Activated T-helper 9 cell treated with anti-CD3 and anti-CD28 coated beads, Interleukin-2, amount 50 U/mL, for 16 hours (primary cell): ENCODE data around the gene ARL5C.
"Not testable (repeated sequence)": the region's sequence is repeated elsewhere in the genome, so short reads cannot be mapped to it uniquely, and the experiment has no call there.

Source experiments
- DNase-seq: peaks from one replicate; pipeline ENCODE4 v3.0.0-alpha.2; 2020; ENCODE audit warnings: low read depth

The ARL5C gene

DNA sequence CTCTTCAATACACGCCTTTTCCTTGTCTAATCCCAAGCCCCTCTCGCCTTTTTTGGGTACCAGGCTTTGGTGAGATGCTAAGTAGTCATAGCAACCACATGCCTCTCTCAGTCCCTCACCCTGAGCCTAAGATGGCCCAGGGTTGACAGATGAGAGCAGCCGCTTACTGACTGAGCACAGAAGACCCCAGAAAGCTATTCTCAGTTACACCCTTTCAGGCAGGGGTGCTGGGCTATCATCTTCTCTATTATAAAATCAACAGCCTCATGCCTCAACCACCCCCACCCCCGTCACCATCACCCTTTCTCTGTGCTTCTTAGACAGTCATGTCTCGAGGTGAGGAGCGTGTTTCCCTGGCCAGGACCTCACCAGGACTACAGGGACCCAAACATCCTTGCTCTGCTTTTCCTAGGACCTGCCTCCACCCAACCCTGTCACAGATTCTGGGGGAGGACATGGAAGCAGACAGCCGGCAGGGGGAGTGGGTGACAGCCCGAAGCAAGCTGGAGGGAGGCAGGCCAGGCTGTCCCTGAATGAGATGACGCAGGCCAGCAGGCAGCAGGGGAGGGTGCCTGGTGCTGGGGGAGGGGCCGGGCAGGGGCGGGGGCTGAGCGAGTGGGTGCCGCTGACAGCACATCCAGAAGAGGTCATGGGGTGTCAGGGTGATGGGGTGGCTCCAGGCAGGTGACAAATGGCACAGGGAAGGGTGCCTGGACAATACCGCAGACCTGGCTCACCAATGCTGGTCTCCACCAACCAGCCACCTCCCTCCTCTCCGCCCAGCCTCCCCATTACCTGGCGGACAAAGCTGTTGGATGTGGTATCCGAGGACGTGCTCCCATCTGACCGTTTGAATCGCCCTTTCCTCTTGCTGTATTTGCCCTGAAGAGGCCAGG lies 28.4 kb upstream of the ARL5C start:
- DNase-seq, result no peak

DNA sequence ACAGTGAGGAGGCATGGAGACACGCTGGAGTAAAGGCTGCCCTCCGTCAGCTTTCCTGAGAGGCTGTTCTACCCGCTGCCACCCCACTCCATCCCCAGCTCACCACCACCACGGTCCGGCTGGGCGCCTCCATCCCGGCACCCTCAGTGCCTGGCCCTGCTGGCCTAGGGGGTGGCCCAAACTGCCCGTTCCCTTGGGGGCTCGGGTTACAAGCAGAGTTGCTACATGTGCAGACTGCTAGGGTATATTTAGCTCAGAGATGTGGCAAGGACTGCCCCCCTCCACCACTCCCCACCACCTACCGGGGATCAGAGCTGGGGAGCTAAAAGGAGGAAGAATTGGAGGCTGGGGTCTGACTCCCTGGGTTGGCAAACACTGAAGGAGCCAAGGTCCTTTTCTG lies 27.4 kb upstream of the ARL5C start:
- DNase-seq, result no peak

DNA sequence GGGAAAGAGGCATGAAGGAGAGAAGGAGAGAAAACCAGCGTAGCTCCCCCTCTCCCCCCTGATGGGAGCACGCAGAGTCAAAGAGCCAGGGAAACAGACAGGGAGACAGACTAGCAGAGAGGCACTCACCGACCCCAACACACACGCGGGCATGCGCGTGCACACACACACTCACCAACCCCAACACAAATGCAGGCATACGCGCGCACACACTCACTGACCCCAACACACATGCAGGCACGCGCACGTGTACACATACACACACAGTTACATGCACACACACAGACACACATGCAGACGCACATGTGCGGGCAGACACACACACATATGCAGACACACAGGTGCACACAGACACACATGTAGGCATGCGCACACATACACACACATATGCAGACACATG lies 26.9 kb upstream of the ARL5C start:
- no peak for DNase-seq

DNA sequence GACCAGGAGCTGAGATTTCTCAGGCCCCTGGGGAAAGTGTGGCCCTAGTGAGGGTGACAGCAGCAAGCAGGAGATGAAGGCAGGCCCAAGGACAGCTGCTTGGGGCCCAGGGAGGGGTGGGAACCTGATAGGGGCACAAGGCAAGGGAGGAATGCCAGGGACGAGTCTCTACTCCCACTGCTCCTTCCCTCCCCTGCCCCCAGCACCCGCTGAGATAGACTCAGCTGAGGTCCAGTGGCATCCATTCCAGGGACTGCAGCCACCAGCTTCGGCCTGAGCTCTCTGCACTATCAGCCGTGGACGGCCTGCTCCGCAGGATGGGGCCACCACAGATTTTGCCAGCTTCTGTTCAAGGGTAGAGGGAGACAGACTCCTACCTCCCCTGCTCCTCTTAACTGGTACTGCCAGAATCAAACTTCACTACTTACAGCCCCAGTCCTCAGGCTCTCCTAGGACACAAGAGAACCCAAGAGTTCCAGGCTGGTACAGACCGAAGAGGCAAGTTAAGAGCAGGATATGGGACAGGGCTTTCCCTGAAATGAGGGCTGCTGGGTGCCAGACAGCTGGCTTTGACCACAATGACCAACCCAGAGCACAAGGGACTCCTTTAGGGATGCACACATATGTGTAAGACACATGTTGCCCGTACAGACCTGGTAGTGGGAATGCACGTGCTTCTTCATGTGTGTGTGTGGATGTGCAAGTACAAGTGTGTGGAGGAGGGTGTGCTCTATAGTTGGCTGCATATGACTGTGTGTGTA lies 26.0 kb upstream of the ARL5C start:
- DNase-seq, result no peak

DNA sequence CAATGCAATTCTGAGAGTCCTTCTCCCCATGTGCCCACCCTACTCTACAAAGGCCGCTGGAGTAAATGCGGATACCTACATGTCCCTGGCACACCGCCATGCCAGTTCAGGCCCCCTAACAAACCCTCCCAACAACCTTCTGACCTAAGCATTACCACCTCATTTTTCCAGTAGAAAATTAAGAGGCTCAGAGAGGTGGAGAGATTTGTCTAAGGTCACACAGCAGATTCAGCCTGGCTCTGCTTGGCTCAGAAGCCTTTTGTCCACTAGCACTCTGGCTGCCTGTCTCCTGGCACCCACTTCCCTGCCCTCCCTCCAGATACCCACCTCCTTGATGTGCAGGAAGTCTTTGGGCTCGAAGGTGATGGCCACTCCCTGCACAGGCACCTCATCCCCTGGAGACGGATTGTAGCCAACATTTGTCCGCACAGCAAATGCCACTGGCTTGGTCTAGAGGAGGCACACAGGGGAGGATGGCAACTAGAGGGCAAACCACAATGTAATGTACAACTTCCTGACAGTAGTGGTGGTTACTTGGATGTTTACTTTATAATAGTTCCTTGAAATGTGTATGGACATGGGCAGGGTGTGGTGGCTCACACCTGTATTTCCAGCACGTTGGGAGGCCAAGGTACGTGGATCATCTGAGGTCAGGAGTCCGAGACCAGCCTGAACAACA lies 21.3 kb upstream of the ARL5C start:
- DNase-seq, result no peak

DNA sequence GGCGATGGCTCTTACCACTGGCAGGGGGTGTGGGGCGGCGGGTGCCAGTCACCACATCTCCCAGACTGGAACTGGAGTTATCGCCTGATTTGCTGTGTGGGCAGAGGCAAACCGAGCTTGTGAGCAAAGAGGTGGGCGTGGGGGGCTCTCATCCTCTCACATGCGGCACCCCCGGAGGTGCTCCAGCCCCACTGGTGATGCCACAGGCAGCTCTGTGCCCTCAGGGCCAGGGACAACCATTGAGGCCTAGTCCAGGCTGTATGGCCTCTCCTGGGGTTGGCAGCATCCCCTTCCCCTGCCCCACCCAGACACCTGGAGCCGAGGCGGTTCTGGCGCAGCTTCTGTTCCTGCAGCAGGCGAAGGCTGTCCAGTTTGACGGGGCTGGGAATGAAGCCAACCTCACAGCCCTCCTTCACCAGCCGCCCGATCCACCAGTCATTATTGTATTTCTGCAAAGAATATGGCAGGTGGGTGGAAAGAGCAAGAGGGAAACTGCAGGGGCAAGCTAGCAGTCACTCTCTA lies 20.6 kb upstream of the ARL5C start:
- DNase-seq, result no peak

DNA sequence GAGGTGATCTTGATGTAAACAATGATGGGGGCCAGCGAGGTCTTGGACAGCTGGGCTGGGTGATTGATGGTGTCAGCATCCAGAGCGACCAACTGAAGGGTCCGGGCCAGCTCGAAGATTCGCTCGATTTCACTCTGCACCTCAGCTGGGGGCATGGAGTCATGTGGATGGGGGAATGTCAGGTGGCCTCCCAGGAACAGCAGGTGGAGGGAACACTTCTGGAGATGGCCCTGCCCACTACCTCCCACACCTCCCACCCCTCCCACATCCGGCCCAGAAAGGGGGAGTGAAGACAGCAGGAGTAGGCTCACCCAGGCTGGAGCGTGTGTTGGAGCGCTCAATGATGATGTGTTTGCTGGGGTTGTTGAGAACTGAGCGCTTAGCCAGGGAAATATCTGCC lies 17.8 kb upstream of the ARL5C start:
- no peak for DNase-seq

DNA sequence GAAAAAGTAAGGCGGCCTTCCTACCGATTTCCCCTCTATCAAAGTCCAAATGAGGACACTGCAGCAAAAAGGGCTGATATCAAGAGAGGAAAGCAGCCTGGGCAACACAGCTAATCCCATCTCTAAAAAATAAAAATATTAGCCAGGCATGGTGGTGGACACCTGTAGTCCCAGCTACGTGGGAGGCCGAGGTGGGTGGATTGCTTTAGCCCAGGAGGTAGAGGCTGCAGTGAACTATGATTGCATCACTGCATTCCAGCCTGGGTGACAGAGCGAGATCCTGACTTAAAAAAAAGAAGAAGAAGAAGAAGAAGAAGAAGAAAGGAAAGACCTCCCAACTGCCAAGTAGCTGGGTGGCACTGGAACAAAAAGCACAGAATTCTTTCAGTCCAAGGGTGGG lies 17.1 kb upstream of the ARL5C start:
- DNase-seq, result no peak

DNA sequence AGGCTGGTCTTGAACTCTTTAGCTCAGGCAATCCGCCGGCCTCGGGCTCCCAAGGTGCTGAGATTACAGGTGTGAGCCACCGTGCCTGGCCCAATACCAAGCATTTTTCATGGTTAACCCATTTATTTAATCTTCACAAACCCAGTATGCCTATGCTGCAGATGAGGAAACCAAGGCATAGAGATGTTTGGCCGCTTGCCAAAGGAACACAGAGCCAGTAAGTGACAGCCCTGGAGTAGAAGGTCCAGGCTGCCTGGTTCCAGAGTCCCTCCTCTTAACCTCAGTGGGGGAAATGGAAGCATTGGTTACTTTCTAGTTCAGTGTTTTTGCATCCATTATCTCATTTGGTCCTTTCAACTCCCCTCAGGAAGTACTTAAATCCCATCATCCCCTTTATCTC lies 15.3 kb upstream of the ARL5C start:
- DNase-seq, result no peak

DNA sequence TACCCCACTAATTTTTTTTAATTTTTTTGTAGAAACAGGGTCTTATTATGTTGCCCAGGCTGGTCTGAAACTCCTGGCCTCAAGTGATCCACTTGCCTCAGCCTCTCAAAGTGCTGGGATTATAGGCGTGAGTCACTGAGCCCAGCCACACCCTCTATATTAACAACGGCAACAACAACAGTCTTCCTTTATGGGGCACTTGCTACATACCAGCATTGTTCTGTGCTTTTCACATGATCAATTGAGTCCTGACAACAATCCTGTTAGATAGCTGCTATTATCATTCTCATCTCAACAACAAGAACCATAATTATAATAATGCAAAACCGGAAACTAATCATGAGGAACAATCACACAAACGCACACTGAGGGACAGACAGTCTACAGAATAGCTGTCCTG lies 12.6 kb upstream of the ARL5C start:
- no peak for DNase-seq

DNA sequence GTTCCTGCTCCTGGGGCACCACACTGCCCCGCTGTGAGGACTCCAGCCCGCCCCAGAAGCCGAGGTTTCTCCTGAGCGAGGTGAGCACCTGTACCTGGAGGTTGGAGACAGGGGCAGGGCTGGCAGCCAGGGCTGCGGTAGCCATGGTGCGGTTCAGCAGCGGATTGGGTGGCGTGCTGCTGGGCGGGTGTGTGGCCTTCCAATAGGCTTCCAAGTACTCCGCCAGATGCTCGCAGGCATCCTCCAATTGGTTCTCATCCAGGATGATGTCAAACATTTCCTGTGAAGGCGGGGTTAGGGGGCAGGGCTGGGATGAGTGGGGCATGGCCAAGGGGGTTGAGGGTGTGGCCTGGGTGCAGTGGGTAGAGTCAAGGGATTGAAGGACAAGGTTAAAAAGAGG lies 11.3 kb upstream of the ARL5C start:
- no peak for DNase-seq

DNA sequence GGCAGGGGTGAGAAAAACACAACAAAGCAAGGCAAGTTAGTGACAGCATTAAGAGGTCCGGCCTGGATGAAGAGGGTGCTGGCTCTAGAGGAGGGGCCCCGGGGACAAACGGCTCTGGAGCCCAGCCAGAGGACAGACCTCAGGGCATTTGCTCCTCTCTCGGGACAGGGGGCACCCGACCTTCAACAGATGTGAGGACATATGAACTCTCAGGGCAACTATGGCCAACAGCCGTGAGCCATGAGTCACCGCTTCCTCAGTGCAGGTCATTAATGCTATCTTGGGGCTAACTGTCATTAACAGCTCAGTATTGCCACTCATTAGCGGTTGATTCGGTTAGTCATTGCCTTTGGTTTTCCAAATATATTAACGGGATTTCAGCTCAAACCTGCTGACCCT lies 9.7 kb upstream of the ARL5C start:
- DNase-seq, result no peak

DNA sequence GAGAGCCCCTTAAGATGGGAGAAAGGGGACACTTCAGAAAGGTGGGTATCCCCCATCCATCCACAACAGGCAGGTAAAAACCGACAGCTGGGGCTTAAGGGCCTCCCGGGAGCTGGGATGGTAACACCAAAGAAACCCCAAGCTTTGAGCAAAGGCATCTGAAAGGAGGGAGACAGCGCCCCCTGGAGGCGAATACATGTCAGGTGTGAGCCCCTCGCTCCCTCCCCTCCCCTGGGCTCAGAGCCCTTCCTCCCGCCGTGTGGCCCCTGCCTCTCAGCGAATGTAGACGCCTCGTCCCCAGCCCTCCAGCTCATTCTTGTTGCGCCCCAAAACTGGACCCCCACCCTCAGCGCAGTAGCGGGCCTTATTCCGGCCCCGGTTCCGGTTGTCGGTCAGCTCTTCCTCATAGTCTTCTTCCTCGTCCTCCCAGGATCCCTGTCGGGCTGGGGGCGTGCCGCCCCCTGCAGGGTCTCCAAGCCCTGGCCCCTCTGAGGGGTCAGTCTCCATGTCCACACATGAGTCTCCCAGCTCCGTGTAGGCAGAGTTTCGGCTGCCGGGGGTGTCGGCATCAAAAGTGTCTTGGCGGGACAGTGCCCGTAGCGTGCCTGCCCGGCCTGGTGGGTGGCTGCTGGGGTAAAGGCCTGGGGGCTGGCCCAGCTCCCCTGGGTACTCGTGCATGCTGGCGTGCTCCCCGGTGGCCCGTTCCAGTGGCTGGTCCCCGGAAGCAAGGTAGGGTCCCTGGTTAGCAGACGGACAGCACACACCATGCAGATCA lies 9.1 kb upstream of the ARL5C start:
- peak; percentile 58 for DNase-seq

DNA sequence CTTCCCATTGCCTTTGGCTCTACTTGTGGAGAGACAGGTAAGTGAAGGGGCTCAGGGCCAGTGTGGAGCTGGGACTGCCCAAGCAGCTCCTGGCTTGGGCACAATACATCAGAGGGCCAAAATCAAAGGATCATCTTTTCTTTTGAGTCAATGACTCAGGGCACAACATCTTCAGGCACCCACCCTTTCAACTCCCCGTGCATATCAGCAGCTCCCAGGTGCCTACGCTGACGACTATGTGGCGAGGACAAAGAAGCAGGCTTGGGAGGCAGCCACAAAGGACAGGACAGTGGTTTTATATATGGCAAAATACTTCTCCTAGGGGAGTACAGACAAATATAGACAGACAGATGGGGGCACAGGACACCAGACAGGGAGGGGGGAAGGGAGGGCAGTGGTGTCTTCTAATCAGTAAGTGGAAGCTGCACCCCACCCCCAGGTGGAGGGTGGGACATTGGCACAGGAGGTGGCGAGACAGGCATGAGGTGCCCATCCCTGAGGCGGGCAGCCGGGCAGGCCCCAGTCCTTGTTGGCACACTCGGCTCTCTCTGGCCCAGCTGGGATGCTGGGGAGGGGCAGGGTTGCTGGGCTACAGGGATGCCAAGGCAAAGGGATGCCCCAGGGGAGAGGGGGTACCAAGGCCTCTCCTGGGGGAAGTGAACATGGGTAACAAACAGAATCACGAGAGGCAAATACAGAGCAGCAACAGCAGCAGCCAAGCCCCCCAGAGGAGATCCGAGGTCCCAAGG lies 7.7 kb upstream of the ARL5C start:
- no peak for DNase-seq

DNA sequence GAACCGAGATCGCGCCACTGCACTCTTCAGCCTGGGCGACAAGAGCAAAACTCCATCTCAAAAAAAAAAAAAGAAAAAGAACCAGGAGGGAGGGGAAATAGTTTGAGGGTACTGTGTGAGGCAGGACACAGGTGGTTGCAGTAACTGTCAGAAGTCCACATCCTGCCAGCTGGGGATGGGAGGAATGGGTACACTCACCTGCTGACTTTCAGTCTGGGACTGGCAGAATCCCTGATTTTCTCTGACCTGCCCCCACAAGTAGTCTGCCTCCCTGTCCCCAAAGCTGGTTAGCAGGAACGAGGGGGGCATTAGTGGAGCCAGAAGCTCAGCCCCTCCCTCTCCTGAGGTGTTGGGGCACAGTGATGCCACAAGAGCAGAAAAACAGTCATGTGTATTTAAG lies 7.1 kb upstream of the ARL5C start:
- no peak for DNase-seq

DNA sequence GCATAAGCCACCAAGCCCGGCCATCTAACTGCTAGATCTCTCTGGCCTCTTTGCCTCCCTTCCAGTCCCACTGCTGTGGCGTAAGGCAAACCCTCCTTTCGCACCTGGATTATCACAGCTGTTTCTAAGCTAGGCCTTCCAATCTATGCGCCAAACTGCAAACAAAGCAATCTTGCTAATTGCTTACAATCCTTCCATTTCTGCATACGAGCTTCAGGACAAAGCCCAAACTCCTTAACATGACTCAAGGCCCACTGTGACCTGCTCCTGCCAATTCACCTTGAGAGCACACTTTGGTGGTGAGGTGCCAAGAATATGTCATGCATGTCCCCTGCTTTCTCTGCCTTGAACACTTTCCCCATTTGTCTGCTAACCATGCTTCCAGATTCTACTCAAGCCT lies 6.0 kb upstream of the ARL5C start:
- no peak for DNase-seq

DNA sequence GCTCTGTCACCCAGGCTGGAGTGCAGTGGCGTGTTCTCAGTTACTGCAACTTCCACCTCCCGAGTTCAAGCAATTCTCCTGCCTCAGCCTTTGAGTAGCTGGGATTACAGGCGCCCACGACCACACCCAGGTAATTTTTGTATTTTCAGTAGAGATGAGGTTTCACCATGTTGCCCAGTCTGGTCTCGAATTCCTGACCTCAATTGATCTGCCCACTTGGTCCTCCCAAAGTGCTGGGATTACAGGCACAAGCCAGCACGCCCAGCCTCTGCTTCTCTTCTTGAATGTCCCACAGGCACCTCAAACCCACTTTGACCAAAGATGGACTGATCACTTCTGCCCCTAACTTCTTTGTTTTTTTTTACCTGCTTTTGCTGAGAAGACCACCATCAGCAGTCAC lies 4.6 kb upstream of the ARL5C start:
- DNase-seq, result no peak

DNA sequence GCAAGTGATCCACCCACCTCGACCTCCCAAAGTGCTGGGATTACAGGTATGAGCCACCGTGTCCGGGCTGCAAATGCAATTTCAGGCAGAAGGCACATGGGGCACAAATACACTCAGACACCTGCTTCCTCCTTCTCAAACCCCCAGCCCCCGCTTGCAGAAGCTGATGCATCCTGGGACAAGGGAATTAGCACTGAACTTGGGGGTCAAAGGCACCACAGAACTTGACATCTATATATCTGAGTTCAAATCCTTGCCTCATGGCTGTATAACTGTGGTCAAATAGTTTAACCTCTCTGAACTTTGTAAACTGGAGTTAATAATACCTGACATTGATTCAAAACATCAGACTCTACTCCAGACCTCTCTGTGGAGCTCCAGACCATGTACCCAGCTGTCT lies 4.1 kb upstream of the ARL5C start:
- DNase-seq, result no peak

DNA sequence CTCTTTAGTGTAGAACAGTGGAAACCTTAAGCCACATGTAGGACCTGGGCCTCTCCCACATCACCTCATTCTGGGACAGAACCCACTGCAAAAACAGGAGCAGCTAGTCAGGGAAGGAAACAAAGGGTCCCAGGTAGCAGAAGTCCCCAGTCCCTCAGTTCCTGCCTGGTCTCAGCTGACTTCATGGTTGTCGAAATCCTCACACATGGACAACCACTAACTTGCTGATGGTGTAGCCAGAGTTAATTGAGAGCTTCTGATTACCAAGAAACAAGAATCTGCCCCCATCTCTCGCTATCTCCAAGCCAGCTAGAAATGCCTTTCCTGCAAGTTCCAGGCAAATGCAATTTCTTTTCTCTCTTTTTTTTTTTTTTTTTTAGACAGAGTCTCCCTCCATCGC lies 3.6 kb upstream of the ARL5C start:
- DNase-seq, result no peak

DNA sequence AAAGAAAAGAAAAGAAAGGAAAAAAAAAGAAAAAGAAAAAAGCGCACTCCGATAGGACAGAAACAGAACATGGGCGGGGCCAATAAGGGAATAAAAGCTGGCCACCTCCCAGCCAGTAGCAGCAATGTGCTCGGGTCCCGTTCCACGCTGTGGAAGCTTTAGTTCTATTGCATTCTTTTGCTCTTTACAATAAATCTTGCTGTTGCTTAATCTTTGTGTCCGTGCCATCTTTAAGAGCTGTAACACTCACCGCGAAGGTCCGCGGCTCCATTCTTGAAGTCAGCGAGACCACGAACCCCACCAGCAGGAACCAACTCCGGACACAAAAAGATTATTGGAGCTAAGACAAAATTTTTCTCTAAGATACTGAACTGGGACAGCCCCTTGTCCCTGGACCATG lies 3.1 kb upstream of the ARL5C start:
- DNase-seq, result no peak

DNA sequence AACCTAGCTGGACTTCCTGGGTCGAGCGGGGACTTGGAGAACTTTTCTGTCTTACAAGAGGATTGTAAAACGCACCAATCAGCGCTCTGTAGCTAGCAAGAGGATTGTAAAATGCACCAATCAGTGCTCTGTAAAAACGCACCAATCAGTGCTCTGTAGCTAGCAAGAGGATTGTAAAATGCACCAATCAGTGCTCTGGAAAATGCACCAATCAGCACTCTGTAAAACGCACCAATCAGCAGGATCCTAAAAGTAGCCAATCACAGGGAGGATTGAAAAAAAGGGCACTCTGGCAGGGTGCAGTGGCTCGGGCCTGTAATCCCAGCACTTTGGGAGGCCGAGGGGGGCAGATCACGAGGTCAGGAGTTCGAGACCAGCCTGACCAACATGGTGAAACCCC lies 2.5 kb upstream of the ARL5C start:
- not testable (repeated sequence) for DNase-seq
